Adrenal gland (tissue), 12 donors: ENCODE data around the gene SLC23A3. TPM values are rescaled to one million over a fixed set of nuclear protein-coding genes. Genes with fewer than 3 reads are reported as not detected.

Experiments used
- DNase-seq, 7 donors: peaks; one replicate each; pipeline ENCODE4 v3.0.0-alpha.2; 2019 to 2020
- H3K27ac ChIP-seq, 5 donors: fragments of 200-600 bp; sonication (generic) in 4 of 5; 1 replicate in 3 of 5; 2 replicates in 2 of 5; pipeline versions ENCODE4 v1.5.1 to v1.8.0; 2016 to 2020; ENCODE audit warnings: mild to moderate bottlenecking in 1 of 5
- H3K27me3 ChIP-seq: fragments of 200-600 bp; 2 replicates; pipeline ENCODE4 v1.8.0; 2021
- H3K36me3 ChIP-seq, 2 donors: fragments of 200-600 bp; replicated peaks in 1 of 2; 1 replicate in 1 of 2; 2 replicates in 1 of 2; pipeline versions ENCODE4 v1.5.1 to v1.8.0; 2018 to 2022
- H3K4me1 ChIP-seq, 2 donors: fragments of 200-600 bp; replicated peaks in 1 of 2; 1 replicate in 1 of 2; 2 replicates in 1 of 2; pipeline versions ENCODE4 v1.5.1 to v1.8.0; 2018 to 2021
- H3K4me3 ChIP-seq, 4 donors: fragments of 200-600 bp; sonication (generic) in 3 of 4; one replicate each; pipeline ENCODE4 v1.5.1; 2016 to 2018
- H3K9me3 ChIP-seq, 3 donors: fragments of 200-600 bp; sonication (generic) in 1 of 3; replicated peaks in 1 of 3; 1 replicate in 2 of 3; 2 replicates in 1 of 3; pipeline versions ENCODE4 v1.5.1 to v1.8.0; 2016 to 2021
- CTCF ChIP-seq, 6 experiments: fragments of 450-650 bp in 4 of 6; fragments of 200-600 bp in 2 of 6; sonication (generic) in 1 of 6; IDR thresholded peaks; 1 replicate in 5 of 6; 2 replicates in 1 of 6; pipeline versions ENCODE4 v1.5.1 to v1.8.0; 2016 to 2021; ENCODE audit warnings: antibody characterized with exemption in 6 of 6, mild to moderate bottlenecking in 2 of 6, moderate library complexity in 1 of 6
- POLR2A ChIP-seq, 2 donors: fragments of 450-650 bp; IDR thresholded peaks; one replicate each; pipeline ENCODE4 v1.6.1; 2017; ENCODE audit warnings: antibody characterized with exemption in 2 of 2, mild to moderate bottlenecking in 2 of 2, moderate library complexity in 1 of 2
- WGBS, 4 donors: extraction: QIAGEN DNeasy Blood & Tissue Kit in 2 of 4; methylation state at CpG; one replicate each; pipeline versions ENCODE4 v1.1.5 to v1.1.7; 2013 to 2017; 5-methylcytosine and 5-hydroxymethylcytosine counted together
- intact Hi-C, 2 donors: fragments of 100-400 bp; cut with DNase I; formaldehyde crosslinking; loops; one replicate each; pipeline versions ENCODE4 v1.14.1 to v1.15.0; 2022 to 2023
- polyA plus RNA-seq, 3 donors: library from polyadenylated mRNA; stranded (reverse); fragments of 200-250 nt in 2 of 3; fragments of 350-450 nt in 1 of 3; fragmentation: Illumina TruSeq in 1 of 3; extraction: RNeasy Lipid Tissue Mini Kit (QIAGEN cat#74804) in 1 of 3; gene quantifications; one replicate each; pipeline ENCODE4 v1.2.3, GENCODE V29; 2013 to 2014
- total RNA-seq, 9 donors: library from RNA; depleted of rRNA in 4 of 9; stranded (reverse); fragments of >200 nt in 4 of 9; fragments of 120-200 nt in 1 of 9; fragmentation: NEBNext Ultra II Directional in 1 of 9; extraction: Animal tissue kit (Norgen Biotek cat#: 25700) in 1 of 9; gene quantifications; one replicate each; pipeline versions ENCODE4 v1.1.0 to v1.2.4, GENCODE V29; 2013 to 2023
- donor health status: healthy with polysubstance abuse.
- donor health status: Bipolar disorder and iron deficiency.
- donor health status: DM: yes; HTN: yes; CAD: no.
- donor health status: DM: no; HTN: no; CAD: no.
- donor health status: DM: no; HTN: no; CAD: no.
- donor health status: DM: yes; HTN: yes; CAD: no.

Gene SLC23A3
- total and polyA plus RNA-seq, 12 donors: 0.11 to 4.3 (median 0.84) TPM; not detected in 2

GRCh38 chr2:219213486-219214071 lies 43.8 kb upstream of the SLC23A3 start:
- 89 to 98% (median 95%) methylated on average over 6 to 10 of the region's 10 CpGs for WGBS, 4 donors
- intact Hi-C loops: loop anchor here (5.0 to 10.0 kb wide), 2 partner anchors 41 to 49 kb away; partner anchors contain the start of genes NHEJ1 (in 1 of the 2) and SLC23A3 (in 1 of the 2)
- Histone ChIP-seq H3K4me3 (no peak overlapping the region), H3K4me1 (peaks cover 14 to 21% of the 10 kb centered on the region in 2 donors), H3K36me3 (peaks cover 0 to 58% of the 10 kb centered on the region in 2 donors), H3K27ac (no peak overlapping the region), H3K27me3 (no peaks in the 10 kb centered on the region), H3K9me3 (no peaks in the 10 kb centered on the region)
- no peak for DNase-seq
- no peak for TF ChIP-seq POLR2A (IDR thresholded peaks at IDR 0.05)
- TF ChIP-seq CTCF (IDR thresholded peaks at IDR 0.05): no peak

GRCh38 chr2:219213026-219213415 lies 43.2 kb upstream of the SLC23A3 start:
- intact Hi-C loops: loop anchor here (5.0 to 10.0 kb wide), 2 partner anchors 41 to 48 kb away; partner anchors contain the start of genes NHEJ1 (in 1 of the 2) and SLC23A3 (in 1 of the 2)
- peak in 1 of 7 donors; percentile 13 for DNase-seq
- peaks cover 8 to 20% of the 10 kb centered on the region in 2 donors for H3K4me1 ChIP-seq
- H3K27ac ChIP-seq: no peak overlapping the region
- no peaks in the 10 kb centered on the region for H3K27me3 ChIP-seq
- no peak overlapping the region for H3K4me3 ChIP-seq
- TF ChIP-seq POLR2A (IDR thresholded peaks at IDR 0.05) (no peak), CTCF (IDR thresholded peaks at IDR 0.05) (no peak)
- H3K9me3 ChIP-seq: no peaks in the 10 kb centered on the region
- peaks cover 0 to 63% of the 10 kb centered on the region in 2 donors for H3K36me3 ChIP-seq
- WGBS, 4 donors: 87 to 95% (median 91%) methylated on average over 6 to 8 of the region's 8 CpGs

- Histone ChIP-seq H3K27me3 (no peaks in the 10 kb centered on the region), H3K27ac (no peak overlapping the region), H3K4me1 (peaks cover 7 to 14% of the 10 kb centered on the region in 2 donors), H3K36me3 (peaks cover 0 to 64% of the 10 kb centered on the region in 2 donors), H3K9me3 (no peaks in the 10 kb centered on the region), H3K4me3 (no peak overlapping the region)
- DNase-seq: peak in 1 of 7 donors; percentile 26
- TF ChIP-seq CTCF (IDR thresholded peaks at IDR 0.05): no peak
- TF ChIP-seq POLR2A (IDR thresholded peaks at IDR 0.05): no peak
- intact Hi-C loops: loop anchor here (5.0 to 10.0 kb wide), 2 partner anchors 39 to 46 kb away; partner anchors contain the start of genes NHEJ1 (in 1 of the 2) and SLC23A3 (in 1 of the 2)
- 83 to 90% (median 87%) methylated on average over 9 of the region's 9 CpGs for WGBS, 4 donors
Observed at GRCh38 chr2:219210886-219211362, 41.1 kb upstream of the SLC23A3 start.

- TF ChIP-seq CTCF (IDR thresholded peaks at IDR 0.05): no peak
- TF ChIP-seq POLR2A (IDR thresholded peaks at IDR 0.05): no peak
- Histone ChIP-seq H3K27me3 (no peaks in the 10 kb centered on the region), H3K36me3 (peaks cover 0 to 64% of the 10 kb centered on the region in 2 donors), H3K27ac (no peak overlapping the region), H3K4me1 (peaks cover 7 to 14% of the 10 kb centered on the region in 2 donors), H3K9me3 (no peaks in the 10 kb centered on the region), H3K4me3 (no peak overlapping the region)
- 93 to 94% (median 93%) methylated on average over 21 to 24 of the region's 24 CpGs for WGBS, 4 donors
- intact Hi-C loops: loop anchor here (5.0 to 10.0 kb wide), 2 partner anchors 38 to 46 kb away; partner anchors contain the start of genes NHEJ1 (in 1 of the 2) and SLC23A3 (in 1 of the 2)
- DNase-seq: peak in 1 of 7 donors; percentile 18
Observed at GRCh38 chr2:219210196-219210885, 40.5 kb upstream of the SLC23A3 start.
